ENCODE measurements around the gene TEKT1. TPM values are rescaled to one million over a fixed set of nuclear protein-coding genes. Genes with fewer than 3 reads are reported as not detected.

TEKT1 gene
- total and polyA plus RNA-seq, 10 donors = not detected

- Histone ChIP-seq H3K36me3 (no peaks in the 10 kb centered on the region), H3K9me3 (no peaks in the 10 kb centered on the region), H3K4me3 (no peak overlapping the region), H3K4me1 (peaks cover 4 to 70% (median 46%) of the 10 kb centered on the region in 6 donors), H3K27ac (peak overlapping the region; percentile 58 to 90 (median 83)), H3K27me3 (replicated peaks in 1 of 7) (no peaks in the 10 kb centered on the region)
- WGBS, 5 donors = 19 to 39% (median 30%) methylated on average over 7 of the region's 7 CpGs
- intact Hi-C loops (cut with DNase I; ENCODE audit: low total_unique reads) = no loop called here
- no peak for TF ChIP-seq CTCF (IDR thresholded peaks at IDR 0.05 in 8 of 11, conservative IDR thresholded peaks at IDR 0.05 in 3 of 11)
- peak in 1 of 3 donors; percentile 37 for TF ChIP-seq POLR2AphosphoS5 (IDR thresholded peaks at IDR 0.05)
- TF ChIP-seq POLR2A (IDR thresholded peaks at IDR 0.05) = no peak
- DNase-seq = no peak
Observed at GRCh38 chr17:6752068-6752909, 79.2 kb downstream of the TEKT1 start.

DNA sequence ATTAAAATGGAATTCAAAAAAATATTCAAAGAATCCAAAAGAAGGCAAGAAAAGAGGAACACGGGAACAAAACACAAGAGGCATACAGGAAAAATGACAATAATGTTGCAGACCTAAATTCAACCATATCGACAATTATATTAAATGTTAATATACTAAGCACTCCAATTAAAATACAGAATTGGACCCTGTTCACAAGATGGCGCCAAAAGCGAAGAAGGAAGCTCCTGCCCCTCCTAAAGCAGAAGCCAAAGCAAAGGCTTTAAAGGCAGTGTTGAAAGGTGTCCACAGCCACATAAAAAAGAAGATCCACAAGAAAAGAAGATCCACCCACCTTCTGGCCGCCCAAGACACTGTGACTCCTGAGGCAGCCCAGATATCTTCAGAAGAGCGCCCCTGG is 82.0 kb downstream of the TEKT1 start:
- no peak for DNase-seq
- intact Hi-C loops (cut with DNase I; ENCODE audit: low total_unique reads) = no loop called here

GRCh38 chr17:6748617-6749016 is 82.9 kb downstream of the TEKT1 start:
- peaks cover 0 to 34% (median 21%) of the 10 kb centered on the region in 6 donors for H3K4me1 ChIP-seq
- TF ChIP-seq POLR2AphosphoS5 (IDR thresholded peaks at IDR 0.05) = no peak
- no peak overlapping the region for H3K4me3 ChIP-seq
- H3K36me3 ChIP-seq = no peaks in the 10 kb centered on the region
- peaks cover 0 to 10% (median 0%) of the 10 kb centered on the region in 7 donors for H3K27me3 ChIP-seq (replicated peaks in 1 of 7)
- no peak for DNase-seq
- intact Hi-C loops (cut with DNase I; ENCODE audit: low total_unique reads) = no loop called here
- no peaks in the 10 kb centered on the region for H3K9me3 ChIP-seq
- H3K27ac ChIP-seq = no peak overlapping the region

More for the DNA sequence above, 82.0 kb downstream of the TEKT1 start:
- peaks cover 0 to 43% (median 26%) of the 10 kb centered on the region in 6 donors for H3K4me1 ChIP-seq
- H3K36me3 ChIP-seq = no peaks in the 10 kb centered on the region
- H3K9me3 ChIP-seq = no peaks in the 10 kb centered on the region
- no peak overlapping the region for H3K27ac ChIP-seq
- peaks cover 0 to 10% (median 0%) of the 10 kb centered on the region in 7 donors for H3K27me3 ChIP-seq (replicated peaks in 1 of 7)
- H3K4me3 ChIP-seq = no peak overlapping the region
- WGBS, 5 donors = 72 to 86% (median 82%) methylated on average over 6 of the region's 6 CpGs
- TF ChIP-seq POLR2AphosphoS5 (IDR thresholded peaks at IDR 0.05) = no peak
- no peak for TF ChIP-seq POLR2A (IDR thresholded peaks at IDR 0.05)
- no peak for TF ChIP-seq CTCF (IDR thresholded peaks at IDR 0.05 in 8 of 11, conservative IDR thresholded peaks at IDR 0.05 in 3 of 11)

Small RNA genes within 50 kb of the gene (small RNA-seq; reads per million reads assigned to genes)
- 0 reads per million in 4 donors for gene AC004706.2

Other genes with a start within 250 kb of the TEKT1 start
- gene KIAA0753, start 191.0 kb downstream of the TEKT1 start, total RNA-seq = 10 to 100 TPM; 13.1 to 21.8 (median 18.9) TPM
- gene KIAA0753, start 191.0 kb downstream of the TEKT1 start, polyA plus RNA-seq = 1 to 10 TPM; 4.2 to 9.5 (median 5.6) TPM
- 100 to 1,000 TPM in 2 of 7 donors, 10 to 100 TPM in 5; 38.8 to 114 (median 76.2) TPM for gene TXNDC17, start 190.7 kb downstream of the TEKT1 start, total RNA-seq
- gene TXNDC17, start 190.7 kb downstream of the TEKT1 start, polyA plus RNA-seq = 100 to 1,000 TPM in 2 of 3 donors, 10 to 100 TPM in 1; 90.5 to 215 (median 140) TPM
- gene MED31, start 180.1 kb downstream of the TEKT1 start, total RNA-seq = 10 to 100 TPM in 6 of 7 donors, 1 to 10 TPM in 1; 6.0 to 18.2 (median 16.1) TPM
- gene MED31, start 180.1 kb downstream of the TEKT1 start, polyA plus RNA-seq = 10 to 100 TPM; 17.3 to 28.9 (median 17.5) TPM
- gene C17orf100, start 180.0 kb downstream of the TEKT1 start, total RNA-seq = 1 to 10 TPM; 1.1 to 2.8 (median 2.3) TPM
- 1 to 10 TPM; 4.2 to 4.7 (median 4.3) TPM for gene C17orf100, start 180.0 kb downstream of the TEKT1 start, polyA plus RNA-seq
- 10 to 100 TPM in 2 of 7 donors, 1 to 10 TPM in 5; 1.3 to 18.4 (median 7.0) TPM for gene SLC13A5, start 118.4 kb downstream of the TEKT1 start, total RNA-seq
- 1 to 10 TPM; 1.0 to 2.8 (median 1.3) TPM for gene SLC13A5, start 118.4 kb downstream of the TEKT1 start, polyA plus RNA-seq
- 100 to 1,000 TPM in 5 of 7 donors, 10 to 100 TPM in 2; 69.0 to 176 (median 117) TPM for gene XAF1, start 75.7 kb downstream of the TEKT1 start, total RNA-seq
- gene XAF1, start 75.7 kb downstream of the TEKT1 start, polyA plus RNA-seq = 10 to 100 TPM; 26.4 to 61.6 (median 31.4) TPM
- under 1 TPM in 2 of 7 donors, not detected in 5; 0.70 to 0.75 TPM for gene FBXO39, start 55.5 kb downstream of the TEKT1 start, total RNA-seq
- under 1 TPM in 2 of 3 donors, not detected in 1; 0.26 to 0.27 TPM for gene FBXO39, start 55.5 kb downstream of the TEKT1 start, polyA plus RNA-seq
- gene ALOX12, start 164.3 kb upstream of the TEKT1 start, total RNA-seq = 1 to 10 TPM in 6 of 7 donors, under 1 TPM in 1; 0.79 to 2.5 (median 1.4) TPM
- under 1 TPM; 0.15 to 0.35 (median 0.30) TPM for gene ALOX12, start 164.3 kb upstream of the TEKT1 start, polyA plus RNA-seq
- gene RNASEK, start 180.9 kb upstream of the TEKT1 start, total RNA-seq = 100 to 1,000 TPM; 224 to 335 (median 271) TPM
- gene RNASEK, start 180.9 kb upstream of the TEKT1 start, polyA plus RNA-seq = 100 to 1,000 TPM; 369 to 504 (median 411) TPM
- 10 to 100 TPM; 12.9 to 92.5 (median 23.2) TPM for gene BCL6B, start 191.3 kb upstream of the TEKT1 start, total RNA-seq
- gene BCL6B, start 191.3 kb upstream of the TEKT1 start, polyA plus RNA-seq = 10 to 100 TPM in 1 of 3 donors, 1 to 10 TPM in 2; 4.2 to 16.6 (median 6.9) TPM
- 10 to 100 TPM in 2 of 7 donors, 1 to 10 TPM in 5; 4.0 to 15.3 (median 7.6) TPM for gene SLC16A13, start 204.3 kb upstream of the TEKT1 start, total RNA-seq
- 1 to 10 TPM; 1.7 to 5.4 (median 1.8) TPM for gene SLC16A13, start 204.3 kb upstream of the TEKT1 start, polyA plus RNA-seq
- gene SLC16A11, start 212.4 kb upstream of the TEKT1 start, total RNA-seq = 1 to 10 TPM in 5 of 7 donors, under 1 TPM in 1, not detected in 1; 0.51 to 3.6 (median 2.9) TPM
- 1 to 10 TPM; 1.9 to 3.9 (median 2.1) TPM for gene SLC16A11, start 212.4 kb upstream of the TEKT1 start, polyA plus RNA-seq
- 10 to 100 TPM in 2 of 7 donors, 1 to 10 TPM in 4, under 1 TPM in 1; 0.85 to 19.5 (median 7.1) TPM for gene CLEC10A, start 248.5 kb upstream of the TEKT1 start, total RNA-seq
- 10 to 100 TPM in 1 of 3 donors, 1 to 10 TPM in 2; 2.2 to 22.2 (median 6.3) TPM for gene CLEC10A, start 248.5 kb upstream of the TEKT1 start, polyA plus RNA-seq